ENCODE data around the gene BMPR1B. TPM values are rescaled to one million over a fixed set of nuclear protein-coding genes. Genes with fewer than 3 reads are reported as not detected.

Gene BMPR1B
- total RNA-seq (2014; rRNA removed) (5.0 and 7.1 TPM in 2 replicates), Bru-seq, nascent RNA (percentile 81 among the genes with signal in this experiment), BruChase-seq, experiment 1, labeled RNA remaining after a 6-hour chase (percentile 58 among the genes with signal in this experiment), BruChase-seq, experiment 2, labeled RNA remaining after a 2-hour chase (percentile 80 among the genes with signal in this experiment)
- long read RNA-seq, full-length matches to known transcripts, result 12 of 52 reads
- long read RNA-seq, partial matches to known transcripts, result 8 of 52 reads
- long read RNA-seq, other reads (novel, unspliced or antisense), result 32 of 52 reads

DNA sequence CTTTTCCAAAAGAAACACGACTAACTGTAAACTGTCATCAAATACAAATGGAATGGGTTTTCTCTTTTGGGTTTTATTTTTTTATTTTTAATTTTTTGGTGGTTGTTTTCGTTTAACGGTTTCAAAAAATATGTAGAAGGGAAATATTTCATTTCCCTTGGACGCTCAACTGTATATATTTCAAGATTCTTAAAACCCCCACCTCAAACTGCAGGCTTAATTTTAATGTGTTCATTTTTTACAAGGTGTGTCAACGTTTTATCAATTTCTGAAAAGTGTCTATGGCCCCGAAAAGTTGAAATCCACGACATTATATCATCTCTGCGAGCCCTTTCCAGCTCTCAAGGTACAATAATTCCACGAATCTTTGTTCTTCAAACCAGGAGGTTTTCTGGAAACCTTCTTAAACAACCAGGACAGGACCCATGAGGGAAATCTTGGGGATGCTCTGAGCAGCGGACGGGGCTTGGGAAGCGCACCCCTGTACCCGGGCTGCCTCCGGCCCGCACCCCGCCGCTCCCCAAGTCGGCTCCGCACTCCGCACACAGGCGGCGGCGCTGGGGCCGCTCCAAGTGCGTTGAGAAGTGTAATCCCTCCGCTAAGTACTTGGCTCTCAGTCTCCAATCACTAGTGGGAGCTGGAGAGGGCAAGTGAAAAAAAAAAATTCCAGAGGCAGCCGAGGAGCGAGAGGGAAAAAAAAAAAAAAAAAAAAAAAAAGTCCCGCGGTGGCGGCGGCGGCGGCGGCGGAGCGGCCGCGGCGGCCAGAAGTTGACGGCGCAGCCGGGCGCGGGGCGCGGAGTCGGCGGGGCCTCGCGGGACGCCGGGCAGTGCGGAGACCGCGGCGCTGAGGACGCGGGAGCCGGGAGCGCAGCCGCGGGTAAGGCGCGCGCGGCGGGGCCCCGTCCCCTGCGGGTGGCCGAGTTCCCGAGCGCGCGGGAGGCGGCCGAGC, at the start of gene BMPR1B:
Gene BMPR1B, plus strand, starts transcription at position 764 of the 949 bp plus-strand sequence. CDS start 346,470 bp downstream, outside the sequence.
- Histone ChIP-seq H3K27ac (ENCODE audit: low read length) (peak within 1 kb of the TSS; percentile 78), H4K20me1 (ENCODE audit: low read length) (no peaks in the 10 kb centered on the region), H3K9ac (ENCODE audit: low read length) (peak within 1 kb of the TSS; percentile 91), H2AFZ (ENCODE audit: low read length) (peak within 1 kb of the TSS; percentile 83), H3K36me3 (ENCODE audit: low read depth, low read length) (no peaks in the 10 kb centered on the region), H3F3A (ENCODE audit: low read length, unreplicated experiment) (no peaks in the 10 kb centered on the region), H3K27me3 (ENCODE audit: low read length) (no peaks in the 10 kb centered on the region), H3K79me2 (ENCODE audit: low read length) (peaks cover 52% of the 10 kb centered on the region), H3K4me2 (ENCODE audit: low read length) (peak within 1 kb of the TSS; percentile 98), H3K4me1 (ENCODE audit: insufficient read depth, low read length) (peaks cover 23% of the 10 kb centered on the region), H3K9me3 (ENCODE audit: low read length) (no peaks in the 10 kb centered on the region), H3K4me3 (ENCODE audit: low read length) (peak within 1 kb of the TSS; percentile 94), H3K9me2 (replicated peaks; ENCODE audit: low read length) (no peaks in the 10 kb centered on the region)
- POLR2A ChIA-PET (ENCODE audit: unreplicated experiment), result no interaction called here
- intact Hi-C loops (cut with micrococcal nuclease), result loop anchor here (1.0 to 5.0 kb wide), 3 partner anchors 305 to 337 kb away; partner anchors contain the start of gene PDLIM5
- DNase-seq (peak; percentile 65), ATAC-seq (peak; percentile 10; the same call in 1 of the 2 replicates)
- TF ChIP-seq EZH2phosphoT487 (IDR thresholded peaks at IDR 0.05; ENCODE audit: borderline replicate concordance, low read length) (no peak), CTCF (conservative IDR thresholded peaks at IDR 0.05; ENCODE audit: low read depth, low read length) (no peak), EZH2 (IDR thresholded peaks at IDR 0.05; ENCODE audit: low read length, unreplicated experiment) (no peak)
- BruUV-seq (replicated peaks), result TSS peak; percentile 47
- CTCF ChIA-PET, result no interaction called here

GRCh38 chr4:94711635-94712034, 46.1 kb upstream of the BMPR1B start:
- DNase-seq (no peak), ATAC-seq (no peak)
- Histone ChIP-seq H3K9ac (ENCODE audit: low read length) (no peak overlapping the region), H3K27ac (ENCODE audit: low read length) (no peak overlapping the region), H3K27me3 (ENCODE audit: low read length) (no peaks in the 10 kb centered on the region), H3K36me3 (ENCODE audit: low read depth, low read length) (no peaks in the 10 kb centered on the region), H3K4me1 (ENCODE audit: insufficient read depth, low read length) (no peaks in the 10 kb centered on the region), H3K9me3 (ENCODE audit: low read length) (no peaks in the 10 kb centered on the region), H2AFZ (ENCODE audit: low read length) (no peak overlapping the region), H3K4me3 (ENCODE audit: low read length) (no peak overlapping the region), H3K9me2 (replicated peaks; ENCODE audit: low read length) (no peaks in the 10 kb centered on the region), H4K20me1 (ENCODE audit: low read length) (no peaks in the 10 kb centered on the region), H3F3A (ENCODE audit: low read length, unreplicated experiment) (no peaks in the 10 kb centered on the region), H3K4me2 (ENCODE audit: low read length) (no peak overlapping the region), H3K79me2 (ENCODE audit: low read length) (no peaks in the 10 kb centered on the region)
- intact Hi-C loops (cut with micrococcal nuclease), result no loop called here
- ChIA-PET POLR2A (ENCODE audit: unreplicated experiment) (no interaction called here), CTCF (no interaction called here)
- BruUV-seq (replicated peaks), result no TSS peak
- TF ChIP-seq EZH2phosphoT487 (IDR thresholded peaks at IDR 0.05; ENCODE audit: borderline replicate concordance, low read length), result no peak
- no peak for TF ChIP-seq CTCF (conservative IDR thresholded peaks at IDR 0.05; ENCODE audit: low read depth, low read length)
- no peak for TF ChIP-seq EZH2 (IDR thresholded peaks at IDR 0.05; ENCODE audit: low read length, unreplicated experiment)

Data from PC-3 (cell line).